Subcutaneous adipose tissue (tissue), 4 donors: ENCODE measurements around the gene ACAD10. TPM values are rescaled to one million over a fixed set of nuclear protein-coding genes. Genes with fewer than 3 reads are reported as not detected.

Source experiments
- total RNA-seq, 4 donors: library from RNA; depleted of rRNA; stranded (reverse); fragments of >200 nt; gene quantifications; one replicate each; pipeline ENCODE4 v1.1.0, GENCODE V29; 2016
- TF ChIP-seq, protein P1 (sequence below): fragments of 450-650 bp; IDR thresholded peaks from one replicate; pipeline ENCODE4 v1.5.1; 2016; ENCODE audit warnings: low read depth, mild to moderate bottlenecking, control low read depth, antibody characterized with exemption, moderate library complexity

Gene ACAD10
- total RNA-seq, 4 donors from 2014 or later: 11.1 to 43.5 (median 22.9) TPM

DNA sequence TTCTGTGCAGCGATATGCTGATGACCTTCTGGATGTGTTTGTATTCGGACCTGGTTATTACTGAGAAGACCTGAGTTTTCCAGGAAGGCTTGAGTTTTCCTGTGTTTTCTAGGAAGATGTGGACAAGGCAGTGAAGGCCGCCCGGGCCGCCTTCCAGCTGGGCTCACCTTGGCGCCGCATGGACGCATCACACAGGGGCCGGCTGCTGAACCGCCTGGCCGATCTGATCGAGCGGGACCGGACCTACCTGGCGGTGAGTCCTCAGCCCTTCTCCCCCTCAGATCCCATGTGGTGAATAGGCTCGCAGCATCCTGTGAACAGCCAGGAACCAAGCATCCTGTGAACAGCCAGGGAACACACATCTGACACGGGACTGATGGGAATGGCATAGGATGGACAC lies 97.2 kb downstream of the ACAD10 start:
- TF ChIP-seq, protein P1, sequence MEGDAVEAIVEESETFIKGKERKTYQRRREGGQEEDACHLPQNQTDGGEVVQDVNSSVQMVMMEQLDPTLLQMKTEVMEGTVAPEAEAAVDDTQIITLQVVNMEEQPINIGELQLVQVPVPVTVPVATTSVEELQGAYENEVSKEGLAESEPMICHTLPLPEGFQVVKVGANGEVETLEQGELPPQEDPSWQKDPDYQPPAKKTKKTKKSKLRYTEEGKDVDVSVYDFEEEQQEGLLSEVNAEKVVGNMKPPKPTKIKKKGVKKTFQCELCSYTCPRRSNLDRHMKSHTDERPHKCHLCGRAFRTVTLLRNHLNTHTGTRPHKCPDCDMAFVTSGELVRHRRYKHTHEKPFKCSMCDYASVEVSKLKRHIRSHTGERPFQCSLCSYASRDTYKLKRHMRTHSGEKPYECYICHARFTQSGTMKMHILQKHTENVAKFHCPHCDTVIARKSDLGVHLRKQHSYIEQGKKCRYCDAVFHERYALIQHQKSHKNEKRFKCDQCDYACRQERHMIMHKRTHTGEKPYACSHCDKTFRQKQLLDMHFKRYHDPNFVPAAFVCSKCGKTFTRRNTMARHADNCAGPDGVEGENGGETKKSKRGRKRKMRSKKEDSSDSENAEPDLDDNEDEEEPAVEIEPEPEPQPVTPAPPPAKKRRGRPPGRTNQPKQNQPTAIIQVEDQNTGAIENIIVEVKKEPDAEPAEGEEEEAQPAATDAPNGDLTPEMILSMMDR: no peak

DNA sequence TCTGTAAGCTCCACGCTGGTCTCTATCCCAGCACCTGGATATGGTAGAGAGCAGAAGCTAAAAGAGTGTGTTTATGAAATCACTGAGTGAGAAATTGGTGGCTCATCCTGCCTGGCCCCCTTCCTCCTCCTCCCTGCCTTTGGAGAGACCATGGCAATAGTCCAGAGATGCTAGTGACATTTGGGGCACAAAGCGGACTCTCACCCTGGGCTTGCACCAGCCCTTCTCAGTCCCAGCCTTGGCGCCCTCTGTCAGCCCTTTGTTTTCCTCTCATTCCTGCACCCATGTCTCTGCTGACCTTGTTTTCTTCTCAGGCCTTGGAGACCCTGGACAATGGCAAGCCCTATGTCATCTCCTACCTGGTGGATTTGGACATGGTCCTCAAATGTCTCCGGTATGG lies 99.1 kb downstream of the ACAD10 start:
- TF ChIP-seq, protein P1: no peak

DNA sequence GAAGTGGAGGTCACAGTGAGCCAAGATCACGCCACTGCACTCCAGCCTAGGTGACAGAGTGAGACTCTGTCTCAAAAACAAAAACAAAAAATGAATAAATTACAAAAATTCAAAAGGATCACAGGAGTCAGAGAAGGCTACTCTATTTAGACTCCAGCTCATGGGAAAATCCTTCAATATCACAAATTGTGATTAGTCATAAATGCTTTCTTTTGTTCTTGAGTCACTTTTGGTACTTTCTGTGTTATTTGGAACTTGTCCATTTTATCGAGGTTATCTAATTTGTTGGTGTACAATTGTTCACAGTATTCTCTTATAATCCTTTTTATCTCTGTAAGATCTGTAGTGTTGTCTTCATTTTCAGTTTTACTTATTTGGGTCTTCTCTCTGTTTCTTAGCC lies 99.8 kb downstream of the ACAD10 start:
- TF ChIP-seq, protein P1: no peak

- TF ChIP-seq, protein P1: no peak
Measured at GRCh38 chr12:111788178-111788654, 102.4 kb downstream of the ACAD10 start.

DNA sequence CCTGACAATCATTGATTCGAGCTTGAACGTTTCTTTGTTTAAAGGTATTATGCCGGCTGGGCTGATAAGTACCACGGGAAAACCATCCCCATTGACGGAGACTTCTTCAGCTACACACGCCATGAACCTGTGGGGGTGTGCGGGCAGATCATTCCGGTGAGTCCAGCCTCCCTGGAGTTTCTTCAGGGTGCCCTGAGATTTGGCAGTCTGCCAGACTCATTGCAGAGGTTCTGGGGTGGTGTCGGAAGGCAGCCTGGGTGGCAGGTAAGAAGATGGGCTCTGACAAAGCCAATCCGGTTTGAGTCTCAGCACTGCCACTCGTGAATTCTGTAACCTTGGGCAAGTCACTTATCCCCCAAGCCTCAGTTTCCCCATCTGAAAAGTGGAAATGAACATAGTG lies 103.9 kb downstream of the ACAD10 start:
- TF ChIP-seq, protein P1: no peak

DNA sequence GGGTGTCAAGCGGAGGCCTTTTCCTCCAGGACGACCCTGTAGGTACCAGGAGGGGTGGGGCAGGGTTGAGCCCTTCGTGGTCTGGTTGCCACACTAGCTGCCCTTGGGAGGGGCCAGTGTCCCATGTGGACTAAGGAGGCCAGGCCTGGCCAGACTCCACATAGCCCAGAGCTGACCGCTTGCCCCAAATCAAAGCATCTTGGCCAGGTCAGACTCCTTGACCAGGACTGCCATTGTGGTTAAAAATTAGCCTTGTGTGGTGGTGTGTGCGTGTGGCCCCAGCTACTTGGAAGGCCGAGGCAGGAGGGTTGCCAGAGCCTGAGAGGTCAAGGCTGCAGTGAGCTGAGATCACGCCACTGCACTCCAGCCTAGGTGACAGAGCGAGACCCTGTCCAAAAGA lies 105.7 kb downstream of the ACAD10 start:
- TF ChIP-seq, protein P1: no peak

DNA sequence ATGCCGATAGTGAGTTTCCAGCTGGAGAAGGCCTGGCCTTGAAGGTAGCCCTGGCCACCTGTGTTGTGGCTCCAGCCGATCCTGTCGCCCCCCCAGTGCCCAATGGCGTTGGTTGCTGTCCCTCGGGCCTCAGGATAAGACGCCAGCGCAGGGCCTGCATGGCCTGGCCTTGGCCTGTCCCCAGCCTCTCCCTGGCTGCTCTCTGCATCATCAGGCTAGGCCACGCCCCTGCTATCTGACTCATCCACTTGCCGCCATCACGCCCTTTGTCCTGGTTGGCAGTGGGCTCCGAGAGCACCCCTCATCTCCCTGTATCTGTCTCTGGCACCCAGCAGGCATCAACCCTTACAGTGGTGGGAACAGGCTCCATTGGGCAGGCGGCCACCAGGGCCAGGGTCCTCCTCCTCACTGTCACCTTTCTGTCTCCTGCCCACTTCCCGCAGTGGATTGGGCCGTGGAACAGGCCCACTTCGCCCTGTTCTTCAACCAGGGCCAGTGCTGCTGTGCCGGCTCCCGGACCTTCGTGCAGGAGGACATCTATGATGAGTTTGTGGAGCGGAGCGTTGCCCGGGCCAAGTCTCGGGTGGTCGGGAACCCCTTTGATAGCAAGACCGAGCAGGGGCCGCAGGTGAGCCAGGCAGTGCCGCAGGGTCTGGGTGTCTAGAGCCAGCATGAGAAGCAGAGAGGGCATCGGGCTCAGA lies 106.5 kb downstream of the ACAD10 start:
- TF ChIP-seq, protein P1: no peak
